A549 treated with GW870086 at 1 μM for 4 hours (cell line): Measurements from ENCODE around the gene TMEM151A. TPM values are rescaled to one million over a fixed set of nuclear protein-coding genes. Genes with fewer than 3 reads are reported as not detected.

Experiments
- total RNA-seq: library from RNA; stranded (reverse); fragments of 200-300 nt; extraction: Qiagen RNA extraction; gene quantifications from 5 replicates; pipeline ENCODE4 v1.2.3, GENCODE V29; 2022; ENCODE audit warnings: low read depth

Gene TMEM151A
- total RNA-seq, result 2.2 to 4.0 TPM (median 3.7 TPM) in 5 replicates

DNA sequence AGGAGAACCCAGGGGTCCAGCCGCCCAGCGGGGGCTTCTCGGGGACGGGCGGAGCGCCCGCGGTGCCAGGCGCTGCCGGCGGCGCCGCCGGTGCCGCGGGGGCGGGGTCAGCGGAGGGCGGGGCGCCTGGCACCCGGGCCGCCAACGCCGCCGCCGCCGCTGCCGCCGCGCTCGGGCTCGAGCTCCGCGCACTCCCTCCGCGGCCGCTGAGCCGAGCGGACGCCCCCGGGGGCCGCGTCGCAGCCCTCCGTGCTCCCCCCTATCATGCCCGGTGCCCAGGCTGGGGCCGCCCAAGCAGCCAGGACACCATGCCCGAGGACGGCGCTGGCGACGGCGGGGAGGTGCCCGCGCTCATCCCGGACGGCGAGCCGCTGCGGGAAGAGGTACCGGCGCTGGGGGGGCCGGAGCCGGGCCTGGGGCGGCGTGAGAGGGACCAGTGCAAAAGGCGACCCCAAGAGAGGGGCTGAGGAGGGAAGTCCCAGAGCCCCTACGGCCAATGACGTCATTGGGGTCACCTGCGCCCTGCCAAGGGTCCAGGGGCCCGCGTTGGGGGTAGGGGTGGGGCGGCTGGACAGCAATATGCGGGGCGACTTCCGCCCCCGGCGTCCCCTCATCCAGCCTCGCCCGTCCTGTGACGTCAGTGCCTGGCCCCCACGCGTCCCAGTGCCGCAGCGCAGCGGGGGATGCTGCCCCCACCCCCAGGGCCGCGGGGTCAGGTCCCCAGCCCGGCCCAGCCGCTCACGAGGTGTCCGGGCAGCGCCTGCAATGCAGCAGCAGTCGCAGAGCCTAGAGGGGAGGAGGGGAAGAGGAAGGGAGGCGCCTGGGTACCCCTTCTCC lies at the start of gene TMEM151A:
Gene TMEM151A (plus strand): TSS at position 189 of the 837 bp plus-strand sequence. CDS start 120 bp downstream, at position 309.

DNA sequence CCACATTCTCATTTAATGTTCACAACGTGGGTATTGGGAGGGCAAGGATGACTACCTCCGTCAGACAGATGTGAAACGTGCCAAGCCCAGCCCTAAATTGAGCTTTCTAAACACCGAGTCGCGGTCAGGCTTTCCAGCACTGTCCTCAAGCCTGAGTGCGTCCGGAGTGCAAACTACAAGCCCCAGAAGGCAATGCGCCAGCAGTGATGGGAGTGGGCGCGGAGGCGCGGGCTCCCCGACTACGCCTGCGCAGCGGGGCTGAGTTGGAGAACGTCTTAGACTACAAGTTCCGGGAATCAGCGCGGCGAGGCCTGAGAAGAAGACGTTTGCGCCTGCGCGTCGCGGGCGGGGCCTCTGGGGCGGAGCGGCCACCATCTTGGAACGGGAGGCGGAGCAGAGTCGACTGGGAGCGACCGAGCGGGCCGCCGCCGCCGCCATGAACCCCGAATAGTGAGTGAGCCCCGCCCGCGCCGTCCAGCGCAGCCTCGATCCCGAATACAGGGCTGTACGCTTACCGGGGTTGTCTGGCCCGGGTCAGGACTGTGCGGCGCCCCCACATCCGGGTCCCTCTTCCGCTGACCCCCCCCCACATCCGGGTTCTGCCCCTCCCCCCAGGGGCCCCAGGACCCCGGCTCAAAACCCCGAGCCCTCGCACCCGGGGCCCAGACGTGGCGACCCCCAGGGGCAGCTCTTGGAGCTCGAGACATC lies 23.3 kb upstream of the TMEM151A start, which contains the start of gene RAB1B:
Gene RAB1B (plus strand): TSS at position 396 of the 708 bp plus-strand sequence. CDS start 41 bp downstream, at position 437.

DNA sequence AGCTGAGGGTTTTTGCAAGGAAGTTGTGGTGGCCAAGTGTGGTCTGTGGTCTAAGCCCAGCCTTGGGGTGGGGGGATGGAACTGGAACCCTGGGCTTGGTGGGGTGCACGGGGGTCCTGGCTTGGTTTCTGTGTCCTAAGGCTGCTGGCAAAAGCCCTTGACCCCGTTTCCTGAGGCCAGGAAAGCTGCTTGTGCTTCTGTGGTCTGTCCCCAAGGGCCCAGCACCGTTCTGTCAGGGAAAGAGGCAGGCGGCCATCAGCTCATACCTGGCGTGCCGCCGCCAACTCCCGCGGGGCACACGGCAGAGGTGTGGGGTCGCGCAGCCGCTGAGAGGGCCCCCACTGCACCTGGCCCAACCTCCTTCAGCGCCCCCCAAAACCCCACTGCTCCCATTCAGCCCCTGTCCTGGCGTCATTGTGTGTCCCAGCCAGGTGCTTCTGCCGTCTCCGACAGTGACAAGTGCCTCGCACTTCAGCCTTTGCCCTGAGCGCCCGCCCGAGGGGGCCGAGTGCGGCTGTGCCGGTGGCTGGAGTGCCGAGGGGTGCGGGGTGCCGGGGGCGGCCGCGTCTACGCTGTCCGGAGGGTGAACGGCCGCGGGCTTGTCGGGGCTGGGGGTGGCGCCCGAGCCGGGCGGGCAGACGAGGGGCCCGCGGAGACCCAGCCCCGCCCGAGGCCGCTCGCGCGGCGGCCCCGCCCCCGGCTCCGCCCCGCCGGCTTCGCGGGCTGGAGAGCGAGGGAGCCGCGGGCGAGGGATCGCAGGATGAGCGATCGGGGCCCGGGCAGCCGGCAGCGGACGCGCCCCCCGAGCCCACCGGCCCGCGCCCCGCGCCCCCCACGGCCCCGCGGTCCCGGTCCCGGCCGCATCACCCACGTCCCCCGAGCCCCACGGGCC lies 14.0 kb upstream of the TMEM151A start, which contains the start of gene CNIH2:
Gene CNIH2 (plus strand): TSS at position 705 of the 892 bp plus-strand sequence. CDS start 282 bp downstream, outside the sequence.

DNA sequence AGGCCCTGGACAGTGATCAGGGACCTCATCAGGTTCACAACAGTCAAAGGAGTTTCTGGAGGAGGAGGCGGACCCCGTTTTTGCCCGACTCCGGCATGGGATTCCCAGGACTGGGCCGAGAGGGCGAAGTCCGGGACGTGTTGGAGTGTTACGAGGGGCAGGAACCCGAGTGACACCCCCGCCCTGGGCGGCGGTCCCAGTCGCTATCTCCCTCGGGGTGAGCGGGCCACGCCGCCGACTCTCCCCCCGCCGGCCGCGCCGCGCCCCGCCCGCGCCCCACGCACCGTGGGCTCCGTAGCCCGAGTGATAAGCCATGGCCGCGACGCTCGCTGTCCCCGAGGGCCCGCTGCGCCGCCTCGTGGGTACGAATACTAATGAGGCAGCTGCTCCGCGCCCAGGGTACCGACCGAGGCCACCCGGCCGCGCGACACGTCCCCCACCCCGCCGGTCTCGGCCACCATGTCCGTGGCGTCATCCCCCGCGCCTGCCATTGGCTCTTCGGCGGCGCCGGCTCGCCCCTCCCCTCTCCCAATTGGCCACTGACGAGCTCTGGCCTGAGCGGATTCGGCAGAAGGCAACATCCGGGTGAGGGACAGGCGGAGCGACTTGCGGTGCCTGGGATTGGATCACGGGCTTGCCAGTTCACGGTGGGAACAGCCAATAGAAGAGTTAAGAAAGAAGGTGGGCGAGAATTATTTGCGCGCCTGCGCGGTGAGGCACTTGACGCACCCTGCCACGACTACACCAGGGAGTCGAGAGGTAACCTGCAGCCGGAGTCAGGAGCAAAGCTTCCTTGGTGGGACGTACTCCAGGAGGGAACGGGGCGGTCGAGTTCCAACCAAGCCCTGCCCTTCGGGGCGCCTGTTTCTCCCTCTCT lies 2.8 kb upstream of the TMEM151A start, which contains the start of gene YIF1A:
Gene YIF1A (minus strand): TSS at position 473 of the 877 bp plus-strand sequence. CDS start 158 bp downstream, at position 315.

DNA sequence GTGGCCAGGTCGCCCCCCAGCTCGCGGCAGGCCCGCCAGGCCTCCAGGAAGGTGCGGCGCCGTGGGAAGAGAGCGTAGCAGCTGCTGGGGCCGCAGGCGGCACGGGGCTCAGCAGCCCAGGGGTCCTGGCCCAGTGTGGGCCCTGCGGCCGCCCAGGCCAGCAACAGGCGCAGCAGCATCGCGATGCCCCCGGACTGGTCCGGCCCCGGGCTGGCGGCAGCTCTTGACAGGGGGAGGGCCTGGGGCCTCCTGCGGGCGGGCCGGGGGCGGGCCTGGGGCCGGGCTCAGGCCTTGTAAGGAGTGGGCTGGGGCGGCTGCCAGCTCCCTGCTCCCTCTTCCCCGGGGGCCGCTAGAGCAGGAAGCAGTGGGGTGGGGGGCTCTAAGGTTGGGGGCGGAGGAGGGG lies 25.2 kb downstream of the TMEM151A start, which contains the start of gene CD248:
Gene CD248 (minus strand): TSS at position 196 of the 403 bp plus-strand sequence. CDS start 17 bp downstream, at position 179.

DNA sequence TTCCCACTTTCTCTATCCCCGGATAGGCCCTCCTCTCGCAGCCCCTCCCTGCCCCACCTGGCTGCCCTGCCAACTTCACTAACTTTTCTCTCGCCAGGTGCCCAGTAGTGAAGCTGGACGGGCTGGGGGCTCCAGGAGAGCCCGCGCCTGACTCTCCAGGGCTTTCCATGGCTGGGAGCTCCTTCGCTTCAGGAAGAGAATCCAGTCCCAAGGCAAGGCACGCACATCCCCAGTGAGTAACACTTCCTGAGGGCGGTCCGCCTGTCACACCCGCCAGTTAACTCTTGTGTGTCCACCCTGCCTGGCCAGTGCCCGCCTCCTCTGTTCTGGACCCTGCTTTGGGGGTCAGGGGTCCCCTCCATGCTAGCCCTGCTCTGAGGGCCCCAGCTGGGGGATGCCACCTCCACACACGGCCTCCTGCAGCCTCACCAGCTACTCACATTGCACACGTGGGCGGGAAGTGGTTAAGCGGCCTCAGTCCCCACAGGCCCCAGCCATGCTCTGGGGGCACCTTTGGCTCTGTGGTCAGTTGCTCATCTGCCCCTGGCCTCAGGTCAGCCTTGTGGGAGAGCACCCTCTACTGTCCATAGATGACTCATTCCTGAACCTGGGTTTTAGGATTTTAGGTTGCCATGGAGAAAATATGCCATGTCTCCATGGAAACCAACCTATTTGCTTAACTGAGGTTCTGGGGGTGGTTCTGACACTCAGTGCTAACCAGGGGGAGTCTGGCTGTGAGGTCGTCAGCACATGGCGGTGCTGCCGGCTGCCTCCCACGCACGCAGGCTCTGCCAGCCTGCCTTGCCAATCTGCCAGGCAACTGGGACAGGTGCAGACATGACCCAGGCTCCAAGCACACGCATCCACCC lies 44.8 kb downstream of the TMEM151A start, which contains the start of gene RIN1:
Gene RIN1 (minus strand): TSS at position 201 of the 869 bp plus-strand sequence. CDS start 32 bp downstream, at position 169.

DNA sequence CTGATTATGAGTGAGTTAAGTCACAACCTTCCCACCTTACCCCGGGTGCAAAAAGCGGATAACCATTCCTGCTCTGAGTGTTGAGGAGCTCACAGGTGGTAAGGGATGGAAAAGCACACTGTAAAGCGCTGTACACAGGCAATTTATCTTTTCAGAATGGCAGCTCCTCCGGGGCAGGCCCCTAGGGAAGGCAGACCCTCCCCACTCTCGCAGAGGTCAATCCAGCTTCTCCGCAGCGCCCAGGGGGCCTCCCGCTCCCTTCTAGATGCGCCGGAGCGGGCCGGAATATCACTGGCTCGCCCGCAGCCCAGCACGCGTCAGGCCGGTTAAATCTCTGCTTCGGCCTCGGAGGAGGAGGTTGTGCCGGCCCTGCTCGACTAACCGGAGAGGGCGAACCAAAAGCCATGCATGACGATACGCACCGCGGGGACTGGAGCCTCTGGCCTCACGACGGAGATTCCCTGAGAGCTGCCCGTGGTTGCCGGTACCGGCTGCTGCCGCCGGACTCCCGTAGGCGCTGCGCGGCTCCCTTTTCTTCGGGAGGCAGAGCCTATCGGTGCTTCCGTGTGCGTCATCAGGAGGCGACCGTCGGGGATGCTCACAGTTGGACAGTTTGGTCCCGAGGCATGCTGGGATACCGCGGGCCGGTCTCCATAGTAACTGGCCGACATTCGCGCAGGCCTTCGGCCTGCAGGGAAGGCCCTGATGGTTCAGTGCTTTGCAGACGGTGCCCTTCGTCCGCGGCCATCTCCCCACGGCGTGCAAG lies 53.0 kb downstream of the TMEM151A start, which contains the start of gene BRMS1:
Gene BRMS1 (minus strand): TSS at position 555 of the 766 bp plus-strand sequence. CDS start 2,870 bp downstream, outside the sequence.

Other genes with a start within 250 kb of the TMEM151A start
- gene GAL3ST3, start 242.7 kb upstream of the TMEM151A start, total RNA-seq, result not detected in 5 replicates
- gene SF3B2, start 239.5 kb upstream of the TMEM151A start, total RNA-seq, result 167 to 176 TPM (median 170 TPM) in 5 replicates
- gene PACS1, start 221.6 kb upstream of the TMEM151A start, total RNA-seq, result 55.6 to 82.5 TPM (median 76.9 TPM) in 5 replicates
- 39.5 to 45.3 TPM (median 41.9 TPM) in 5 replicates for gene KLC2, start 34.2 kb upstream of the TMEM151A start, total RNA-seq
- gene RAB1B, start 23.3 kb upstream of the TMEM151A start, total RNA-seq, result 120 to 147 TPM (median 144 TPM) in 5 replicates
- 1.7 to 2.4 TPM (median 2.4 TPM) in 5 replicates for gene CNIH2, start 13.7 kb upstream of the TMEM151A start, total RNA-seq
- 96.1 to 128 TPM (median 120 TPM) in 5 replicates for gene YIF1A, start 2.8 kb upstream of the TMEM151A start, total RNA-seq
- not detected in 5 replicates for gene CD248, start 25.1 kb downstream of the TMEM151A start, total RNA-seq
- 25.9 to 37.9 TPM (median 35.9 TPM) in 5 replicates for gene RIN1, start 44.5 kb downstream of the TMEM151A start, total RNA-seq
- gene BRMS1, start 53.2 kb downstream of the TMEM151A start, total RNA-seq, result 76.2 to 102 TPM (median 88.6 TPM) in 5 replicates
- gene B4GAT1, start 55.7 kb downstream of the TMEM151A start, total RNA-seq, result 12.6 to 17.8 TPM (median 17.0 TPM) in 5 replicates
- gene SLC29A2, start 79.9 kb downstream of the TMEM151A start, total RNA-seq, result 3.5 to 5.7 TPM (median 5.3 TPM) in 5 replicates
- gene NPAS4, start 129.1 kb downstream of the TMEM151A start, total RNA-seq, result not detected in 5 replicates
- 98.8 to 122 TPM (median 111 TPM) in 5 replicates for gene MRPL11, start 147.0 kb downstream of the TMEM151A start, total RNA-seq
- 3.7 to 5.8 TPM (median 4.8 TPM) in 5 replicates for gene PELI3, start 175.0 kb downstream of the TMEM151A start, total RNA-seq
- gene DPP3, start 188.5 kb downstream of the TMEM151A start, total RNA-seq, result 51.9 to 59.3 TPM (median 57.4 TPM) in 5 replicates
- 9.8 to 11.9 TPM (median 10.7 TPM) in 5 replicates for gene BBS1, start 218.7 kb downstream of the TMEM151A start, total RNA-seq